Measurements from ENCODE around the gene CDK5. TPM values are rescaled to one million over a fixed set of nuclear protein-coding genes. Genes with fewer than 3 reads are reported as not detected.

The CDK5 gene
- total and polyA plus RNA-seq, 3 experiments from 2014 or later = 14.3 to 23.2 (median 20.5) TPM

GRCh38 chr7:151056666-151057505 lies 811 bp downstream of the CDK5 start:
- H3K27me3 Mint-ChIP-seq = peaks cover 2 to 4% of the 10 kb centered on the region in 2 donors
- H3K27ac Mint-ChIP-seq = peak overlapping the region in 6 of 8 donors; percentile 47 to 98 (median 78)
- H3K36me3 Mint-ChIP-seq = peaks cover 0 to 15% (median 1%) of the 10 kb centered on the region in 3 donors
- peak overlapping the region; percentile 88 to 95 (median 94) for H3K4me3 Mint-ChIP-seq
- Histone ChIP-seq H3K9me3 (ENCODE audit: low read length) (no peaks in the 10 kb centered on the region), H3K4me1 (ENCODE audit: insufficient read depth, low read length) (peaks cover 41% of the 10 kb centered on the region), H3K4me3 (ENCODE audit: low read length) (peak overlapping the region; percentile 94), H3K27me3 (ENCODE audit: insufficient read depth, low read length, poor library complexity, severe bottlenecking) (no peaks in the 10 kb centered on the region), H3K27ac (ENCODE audit: low read depth, low read length) (peak overlapping the region; percentile 52), H3K36me3 (ENCODE audit: insufficient read depth, low read length) (no peaks in the 10 kb centered on the region)
- no peaks in the 10 kb centered on the region for H3K9me3 Mint-ChIP-seq
- ChIA-PET CTCF (interaction anchor here (0.6 to 1.3 kb wide), 2 partner anchors 29 to 38 kb away, joined by 3 to 6 read pairs; partner anchors contain the start of gene ABCB8), POLR2A (interaction anchor here (1.8 kb wide), 1 partner anchor 24 kb away, joined by 10 read pairs; the partner anchor contains the start of gene FASTK)
- peaks cover 26 to 51% (median 40%) of the 10 kb centered on the region in 3 donors for H3K4me1 Mint-ChIP-seq
- no peak for DNase-seq

DNA sequence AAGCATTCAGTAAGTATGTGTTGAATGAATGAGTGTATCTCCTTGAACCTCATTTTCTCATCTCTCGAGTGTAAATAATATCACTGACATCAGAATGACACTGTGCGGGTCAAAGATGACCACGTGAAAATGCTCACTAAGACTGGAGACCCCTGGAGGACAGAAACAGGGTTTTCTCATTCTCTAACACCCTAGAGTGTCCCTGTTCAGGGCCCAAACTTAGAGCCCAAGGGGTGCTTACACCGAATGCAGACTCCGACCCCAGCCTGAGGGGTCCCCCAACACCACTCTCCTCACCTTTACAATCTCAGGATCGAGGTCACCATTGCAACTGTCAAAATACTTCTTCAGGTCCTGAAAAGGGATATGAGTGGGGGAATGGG lies 1.4 kb downstream of the CDK5 start:
- POLR2A ChIA-PET = no interaction called here

DNA sequence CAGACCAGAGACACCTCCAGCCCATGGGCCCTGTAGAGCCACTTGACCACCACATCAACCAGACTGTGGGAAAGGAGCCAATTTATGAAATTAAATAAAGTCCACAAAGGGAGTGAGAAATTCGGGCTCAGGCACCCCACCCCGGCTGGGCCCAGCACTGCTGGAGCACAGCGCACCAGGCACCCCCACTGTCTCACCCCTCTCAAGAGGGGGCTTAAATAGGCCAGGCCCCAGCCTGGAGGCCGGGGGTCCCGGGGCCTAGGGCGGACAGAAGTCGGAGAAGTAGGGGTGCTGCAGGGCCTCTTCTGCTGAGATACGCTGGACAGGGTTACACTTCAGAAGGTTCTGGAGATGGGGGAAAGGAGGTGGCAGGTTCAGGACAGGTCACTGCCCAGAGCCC lies 3.9 kb downstream of the CDK5 start:
- no peaks in the 10 kb centered on the region for H3K9me3 ChIP-seq (ENCODE audit: low read length)
- no peak overlapping the region for H3K27ac ChIP-seq (ENCODE audit: low read depth, low read length)
- H3K27me3 ChIP-seq (ENCODE audit: insufficient read depth, low read length, poor library complexity, severe bottlenecking) = no peaks in the 10 kb centered on the region
- Mint-ChIP-seq H3K27me3 (peaks cover 4 to 7% of the 10 kb centered on the region in 2 donors), H3K27ac (no peak overlapping the region), H3K36me3 (peaks cover 0 to 11% (median 1%) of the 10 kb centered on the region in 3 donors), H3K9me3 (no peaks in the 10 kb centered on the region), H3K4me1 (peaks cover 12 to 31% (median 19%) of the 10 kb centered on the region in 3 donors), H3K4me3 (peak overlapping the region in 1 of 7 donors; percentile 56)
- peaks cover 20% of the 10 kb centered on the region for H3K4me1 ChIP-seq (ENCODE audit: insufficient read depth, low read length)
- ChIA-PET POLR2A (no interaction called here), CTCF (no interaction called here)
- no peak overlapping the region for H3K4me3 ChIP-seq (ENCODE audit: low read length)
- no peaks in the 10 kb centered on the region for H3K36me3 ChIP-seq (ENCODE audit: insufficient read depth, low read length)
- no peak for DNase-seq

More for the DNA sequence above, 1.4 kb downstream of the CDK5 start:
- no peak overlapping the region for H3K27ac ChIP-seq (ENCODE audit: low read depth, low read length)
- H3K36me3 Mint-ChIP-seq = peaks cover 0 to 14% (median 1%) of the 10 kb centered on the region in 3 donors
- DNase-seq = no peak
- H3K4me3 ChIP-seq (ENCODE audit: low read length) = no peak overlapping the region
- no peaks in the 10 kb centered on the region for H3K36me3 ChIP-seq (ENCODE audit: insufficient read depth, low read length)
- peaks cover 39% of the 10 kb centered on the region for H3K4me1 ChIP-seq (ENCODE audit: insufficient read depth, low read length)
- H3K4me3 Mint-ChIP-seq = peak overlapping the region in 6 of 7 donors; percentile 49 to 95 (median 91)
- H3K27me3 ChIP-seq (ENCODE audit: insufficient read depth, low read length, poor library complexity, severe bottlenecking) = no peaks in the 10 kb centered on the region
- peak overlapping the region in 2 of 8 donors; percentile 12 to 60 for H3K27ac Mint-ChIP-seq
- H3K9me3 Mint-ChIP-seq = no peaks in the 10 kb centered on the region
- H3K4me1 Mint-ChIP-seq = peaks cover 23 to 49% (median 34%) of the 10 kb centered on the region in 3 donors
- no peaks in the 10 kb centered on the region for H3K9me3 ChIP-seq (ENCODE audit: low read length)
- H3K27me3 Mint-ChIP-seq = peaks cover 2 to 4% of the 10 kb centered on the region in 2 donors
- CTCF ChIA-PET = interaction anchor here (1.5 kb wide), 1 partner anchor 27 kb away, joined by 3 read pairs; the partner anchor contains the start of gene TMUB1

GRCh38 chr7:151053096-151053495 lies 4.6 kb downstream of the CDK5 start:
- Histone ChIP-seq H3K9me3 (ENCODE audit: low read length) (no peaks in the 10 kb centered on the region), H3K27ac (ENCODE audit: low read depth, low read length) (no peak overlapping the region), H3K4me1 (ENCODE audit: insufficient read depth, low read length) (peaks cover 14% of the 10 kb centered on the region), H3K36me3 (ENCODE audit: insufficient read depth, low read length) (no peaks in the 10 kb centered on the region), H3K27me3 (ENCODE audit: insufficient read depth, low read length, poor library complexity, severe bottlenecking) (no peaks in the 10 kb centered on the region), H3K4me3 (ENCODE audit: low read length) (no peak overlapping the region)
- H3K27ac Mint-ChIP-seq = no peak overlapping the region
- H3K27me3 Mint-ChIP-seq = peaks cover 4 to 7% of the 10 kb centered on the region in 2 donors
- peaks cover 0 to 8% (median 1%) of the 10 kb centered on the region in 3 donors for H3K36me3 Mint-ChIP-seq
- H3K4me1 Mint-ChIP-seq = peaks cover 9 to 26% (median 14%) of the 10 kb centered on the region in 3 donors
- no peaks in the 10 kb centered on the region for H3K9me3 Mint-ChIP-seq
- ChIA-PET POLR2A (interaction anchor here (0.5 kb wide), 1 partner anchor 27 kb away, joined by 3 read pairs; the partner anchor contains the start of gene FASTK), CTCF (interaction anchor here (1.0 to 1.8 kb wide), 2 partner anchors 25 to 27 kb away, joined by 3 to 4 read pairs; partner anchors contain the start of genes ABCB8 and FASTK)
- H3K4me3 Mint-ChIP-seq = no peak overlapping the region
- no peak for DNase-seq

GRCh38 chr7:151051108-151051507 lies 6.6 kb downstream of the CDK5 start:
- Mint-ChIP-seq H3K4me3 (no peak overlapping the region), H3K27me3 (peaks cover 4 to 7% of the 10 kb centered on the region in 2 donors), H3K27ac (no peak overlapping the region), H3K4me1 (peaks cover 2 to 10% (median 4%) of the 10 kb centered on the region in 3 donors), H3K36me3 (peaks cover 0 to 5% (median 1%) of the 10 kb centered on the region in 3 donors), H3K9me3 (no peaks in the 10 kb centered on the region)
- Histone ChIP-seq H3K27me3 (ENCODE audit: insufficient read depth, low read length, poor library complexity, severe bottlenecking) (no peaks in the 10 kb centered on the region), H3K36me3 (ENCODE audit: insufficient read depth, low read length) (no peaks in the 10 kb centered on the region), H3K4me1 (ENCODE audit: insufficient read depth, low read length) (peaks cover 5% of the 10 kb centered on the region), H3K4me3 (ENCODE audit: low read length) (no peak overlapping the region), H3K9me3 (ENCODE audit: low read length) (no peaks in the 10 kb centered on the region), H3K27ac (ENCODE audit: low read depth, low read length) (no peak overlapping the region)
- CTCF ChIA-PET = interaction anchor here (1.7 kb wide), 1 partner anchor 33 kb away, joined by 7 read pairs; no protein-coding TSS in a partner anchor
- DNase-seq = peak; percentile 26 to 70 (median 58)
- POLR2A ChIA-PET = interaction anchor here (0.5 kb wide), 1 partner anchor 205 kb away, joined by 3 read pairs; no protein-coding TSS in a partner anchor

DNA sequence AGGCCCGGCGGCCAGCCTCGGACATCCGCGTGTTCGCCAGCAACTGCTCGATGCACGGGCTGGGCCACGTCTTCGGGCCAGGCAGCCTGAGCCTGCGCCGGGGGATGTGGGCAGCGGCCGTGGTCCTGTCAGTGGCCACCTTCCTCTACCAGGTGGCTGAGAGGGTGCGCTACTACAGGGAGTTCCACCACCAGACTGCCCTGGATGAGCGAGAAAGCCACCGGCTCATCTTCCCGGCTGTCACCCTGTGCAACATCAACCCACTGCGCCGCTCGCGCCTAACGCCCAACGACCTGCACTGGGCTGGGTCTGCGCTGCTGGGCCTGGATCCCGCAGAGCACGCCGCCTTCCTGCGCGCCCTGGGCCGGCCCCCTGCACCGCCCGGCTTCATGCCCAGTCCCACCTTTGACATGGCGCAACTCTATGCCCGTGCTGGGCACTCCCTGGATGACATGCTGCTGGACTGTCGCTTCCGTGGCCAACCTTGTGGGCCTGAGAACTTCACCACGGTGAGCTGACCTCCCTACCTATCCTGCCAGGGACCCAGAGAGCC lies 8.7 kb downstream of the CDK5 start:
- Histone ChIP-seq H3K36me3 (ENCODE audit: insufficient read depth, low read length) (peaks cover 3% of the 10 kb centered on the region), H3K4me3 (ENCODE audit: low read length) (no peak overlapping the region), H3K27ac (ENCODE audit: low read depth, low read length) (no peak overlapping the region), H3K9me3 (ENCODE audit: low read length) (no peaks in the 10 kb centered on the region), H3K4me1 (ENCODE audit: insufficient read depth, low read length) (peaks cover 5% of the 10 kb centered on the region), H3K27me3 (ENCODE audit: insufficient read depth, low read length, poor library complexity, severe bottlenecking) (no peaks in the 10 kb centered on the region)
- peaks cover 0 to 13% (median 1%) of the 10 kb centered on the region in 3 donors for H3K36me3 Mint-ChIP-seq
- DNase-seq = no peak
- ChIA-PET CTCF (no interaction called here), POLR2A (no interaction called here)
- no peak overlapping the region for H3K4me3 Mint-ChIP-seq
- peaks cover 2 to 10% (median 4%) of the 10 kb centered on the region in 3 donors for H3K4me1 Mint-ChIP-seq
- peaks cover 4 to 7% of the 10 kb centered on the region in 2 donors for H3K27me3 Mint-ChIP-seq
- no peaks in the 10 kb centered on the region for H3K9me3 Mint-ChIP-seq
- no peak overlapping the region for H3K27ac Mint-ChIP-seq

DNA sequence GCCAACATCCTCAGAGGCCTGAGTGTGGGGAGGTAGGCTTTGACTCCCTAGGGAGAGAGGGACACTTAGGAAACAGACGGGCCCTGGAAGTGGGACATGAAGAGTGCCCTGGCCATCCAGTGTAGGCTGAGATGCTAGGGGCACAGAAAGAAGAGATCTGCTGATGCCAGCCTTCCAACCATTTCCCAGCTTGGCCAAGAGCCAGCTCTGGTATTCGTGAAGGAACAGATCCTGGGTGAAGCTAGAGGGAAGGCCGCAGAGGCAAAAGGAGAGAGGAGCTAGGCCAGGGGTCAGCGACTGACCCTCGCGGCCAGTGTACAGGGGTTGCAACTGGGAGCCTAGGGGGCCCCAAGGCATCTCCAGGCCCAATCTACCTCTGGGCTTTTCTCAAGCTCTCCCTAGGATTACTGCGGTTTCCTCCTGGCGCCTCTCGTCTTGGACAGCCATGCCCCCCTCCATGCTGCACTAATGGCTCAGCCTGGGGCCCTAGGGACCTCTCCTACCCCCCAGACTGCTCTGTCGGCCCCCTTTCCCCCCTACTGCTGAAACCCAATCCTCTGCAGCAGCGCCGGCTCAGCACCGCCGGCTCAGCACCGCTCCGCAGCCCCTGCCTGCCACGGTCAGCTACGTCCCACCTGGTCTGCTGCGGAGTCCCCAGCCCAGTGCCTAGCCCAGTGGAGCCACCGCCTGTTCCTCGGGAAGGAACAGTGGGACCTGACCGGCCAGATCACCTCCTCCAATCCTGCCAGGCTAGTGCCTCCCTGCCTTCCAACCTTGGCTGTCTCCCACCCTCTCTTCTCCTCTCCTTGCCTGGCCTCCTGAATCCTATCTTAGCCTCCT lies 9.5 kb downstream of the CDK5 start, which contains the start of gene ASIC3:
TSS of gene ASIC3 (plus strand) at position 556 of the 840 bp plus-strand sequence. CDS start 355 bp downstream, outside the sequence.
- H3K4me3 Mint-ChIP-seq = no peak within 1 kb of the TSS
- H3K9me3 Mint-ChIP-seq = no peaks in the 10 kb centered on the region
- no peaks in the 10 kb centered on the region for H3K9me3 ChIP-seq (ENCODE audit: low read length)
- H3K27me3 Mint-ChIP-seq = peaks cover 4 to 7% of the 10 kb centered on the region in 2 donors
- ChIA-PET POLR2A (no interaction called here), CTCF (interaction anchor here (0.9 kb wide), 1 partner anchor 76 kb away, joined by 3 read pairs; no protein-coding TSS in a partner anchor)
- H3K27me3 ChIP-seq (ENCODE audit: insufficient read depth, low read length, poor library complexity, severe bottlenecking) = no peaks in the 10 kb centered on the region
- H3K4me1 Mint-ChIP-seq = peaks cover 2 to 10% (median 4%) of the 10 kb centered on the region in 3 donors
- no peak within 1 kb of the TSS for H3K4me3 ChIP-seq (ENCODE audit: low read length)
- peaks cover 0 to 14% (median 1%) of the 10 kb centered on the region in 3 donors for H3K36me3 Mint-ChIP-seq
- H3K36me3 ChIP-seq (ENCODE audit: insufficient read depth, low read length) = peaks cover 3% of the 10 kb centered on the region
- peak within 1 kb of the TSS in 2 of 8 donors; percentile 24 to 52 for H3K27ac Mint-ChIP-seq
- H3K4me1 ChIP-seq (ENCODE audit: insufficient read depth, low read length) = peaks cover 2% of the 10 kb centered on the region
- DNase-seq = no peak
- H3K27ac ChIP-seq (ENCODE audit: low read depth, low read length) = no peak within 1 kb of the TSS
